NCI-H2171 treated with DMSO at 0.1 percent for 48 hours (cell line): ENCODE measurements around the gene DGCR2.
A peak's percentile ranks its signal among the peaks of the same experiment; 100 is the strongest.

Experiments used
- DNase-seq: peaks from one replicate; lab custom pipeline; 2025; lab: John Stamatoyannopoulos, UW

The DGCR2 gene

DNA sequence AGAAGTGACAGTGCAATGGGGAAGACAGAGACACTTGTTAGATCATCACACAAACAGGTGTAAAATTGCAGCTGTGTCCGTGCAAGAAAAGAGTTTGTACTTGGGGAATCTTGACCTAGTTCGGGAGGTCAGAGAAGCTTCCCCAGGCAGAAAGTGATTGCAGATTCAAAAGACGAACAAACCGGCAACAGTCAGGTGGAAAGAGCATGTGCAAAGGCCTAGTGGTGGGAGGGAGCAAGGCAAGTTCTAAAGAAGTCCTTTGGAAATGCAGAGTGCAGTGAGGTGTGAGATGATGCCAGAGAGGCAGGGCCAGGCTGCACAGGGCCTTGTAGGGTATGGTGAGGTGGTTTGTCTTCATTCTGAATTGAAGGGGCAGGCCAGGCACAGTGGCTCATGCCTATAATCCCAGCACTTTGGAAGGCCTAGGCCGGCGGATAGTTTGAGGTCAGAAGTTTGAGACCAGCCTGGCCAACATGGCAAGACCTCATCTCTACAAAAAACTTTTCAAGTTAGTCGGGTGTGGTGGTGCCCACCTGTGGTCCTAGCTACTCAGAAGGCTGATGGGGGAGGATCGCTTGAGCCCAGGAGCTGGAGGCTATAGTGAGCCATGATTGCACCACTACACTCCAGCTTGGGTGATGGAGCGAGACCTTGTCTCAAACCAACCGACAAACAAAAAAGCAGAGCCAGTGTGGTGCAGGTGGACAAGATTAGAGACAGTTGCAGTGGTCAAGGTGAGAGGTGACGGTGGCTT lies 24.2 kb upstream of the DGCR2 start:
- no peak for DNase-seq

GRCh38 chr22:19143967-19144400 lies 21.8 kb upstream of the DGCR2 start:
- no peak for DNase-seq

GRCh38 chr22:19143212-19143611 lies 21.0 kb upstream of the DGCR2 start:
- no peak for DNase-seq

DNA sequence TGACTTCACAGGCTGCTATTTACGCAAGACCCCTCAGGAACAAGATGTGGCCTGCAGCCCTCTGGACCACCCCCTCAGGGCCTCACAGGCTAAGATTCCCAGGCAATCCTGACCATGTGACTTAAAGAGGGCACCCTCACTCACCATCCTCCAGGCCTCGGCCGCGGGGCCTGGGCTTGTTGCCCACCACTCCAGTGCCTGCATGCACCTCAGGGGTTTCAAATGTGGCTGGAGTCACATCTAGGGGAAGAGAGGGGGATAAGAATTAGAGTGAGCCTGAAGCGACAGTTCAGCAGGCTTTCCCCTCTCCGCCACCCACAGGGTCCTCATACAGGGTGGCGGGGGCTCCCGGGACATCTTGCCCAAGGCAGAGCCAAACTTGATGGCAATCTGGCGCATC lies 20.2 kb upstream of the DGCR2 start:
- DNase-seq = no peak

DNA sequence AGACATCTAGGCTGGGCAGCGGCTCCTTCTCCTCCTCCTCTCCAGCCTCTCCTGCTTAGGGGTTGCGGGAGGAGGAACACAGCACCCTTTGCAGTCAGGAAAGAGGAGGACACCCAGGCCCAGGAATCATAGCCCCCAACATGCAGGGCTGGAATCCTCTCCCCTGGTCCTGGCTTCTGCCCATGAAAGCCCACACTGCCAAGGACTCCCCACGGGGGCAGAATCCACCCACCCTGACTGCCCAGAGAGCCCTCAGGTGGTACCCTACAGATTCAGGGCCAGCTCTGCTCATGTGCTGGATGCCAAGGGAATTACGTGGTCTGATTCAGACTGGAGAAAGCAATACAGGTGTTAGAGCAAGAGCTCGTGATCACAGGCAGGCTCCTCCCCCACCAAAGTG lies 17.8 kb upstream of the DGCR2 start:
- no peak for DNase-seq

DNA sequence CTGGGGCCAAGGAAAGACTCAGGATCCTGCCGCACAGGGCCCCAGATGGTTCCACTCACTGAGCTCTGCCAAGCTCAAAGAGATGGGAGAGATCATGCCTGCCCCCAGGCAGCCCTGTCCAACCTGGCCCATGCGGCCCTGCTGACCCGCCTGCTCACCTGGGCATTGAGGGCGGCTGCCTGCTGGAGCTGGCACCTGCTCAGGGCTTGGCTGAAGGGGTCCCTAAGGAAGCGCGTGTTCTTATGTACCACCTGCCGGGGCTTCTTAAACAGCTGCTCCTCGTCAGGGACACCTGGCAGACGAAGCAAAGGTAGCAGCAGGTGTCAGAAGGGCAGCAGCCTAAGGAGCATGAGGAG lies 16.8 kb upstream of the DGCR2 start:
- DNase-seq = peak; percentile 66

DNA sequence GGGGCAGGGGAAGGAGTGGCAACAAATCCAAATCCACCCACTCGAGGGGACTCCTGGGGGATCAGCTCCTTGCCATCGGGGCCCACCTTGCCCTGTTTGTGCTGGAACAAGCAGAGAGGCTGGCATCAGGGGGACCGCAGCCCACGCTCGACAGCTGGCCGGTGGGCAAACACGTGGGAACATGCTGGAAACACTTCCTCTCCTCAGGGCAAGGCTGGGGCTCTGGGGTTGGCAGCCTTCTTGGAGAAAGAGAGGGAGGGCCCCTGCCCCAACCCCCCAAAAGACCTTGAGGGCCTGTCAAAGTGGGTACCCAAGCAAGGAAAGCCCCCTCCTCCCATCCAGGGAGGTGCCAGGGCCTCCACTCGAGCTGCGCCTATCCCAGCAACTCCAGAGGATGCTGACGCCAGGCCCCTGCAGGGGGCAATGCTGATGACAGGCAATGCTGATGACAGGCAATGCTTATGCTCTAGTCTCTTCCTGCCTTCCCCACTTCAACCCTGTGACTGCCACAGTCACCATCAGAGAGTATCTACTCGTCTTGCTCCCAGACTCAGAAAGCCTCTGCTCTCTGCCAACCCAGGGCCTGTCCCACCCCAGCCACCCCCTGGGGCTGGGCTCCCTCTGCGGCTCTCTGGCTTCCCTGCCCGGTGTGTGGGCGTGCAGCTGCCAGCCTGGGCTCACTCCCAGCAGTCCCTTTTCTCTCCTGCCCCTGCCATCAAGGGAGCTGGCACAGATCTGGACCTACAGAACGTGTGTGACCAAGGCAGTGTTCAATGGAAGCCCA lies 16.2 kb upstream of the DGCR2 start:
- no peak for DNase-seq

DNA sequence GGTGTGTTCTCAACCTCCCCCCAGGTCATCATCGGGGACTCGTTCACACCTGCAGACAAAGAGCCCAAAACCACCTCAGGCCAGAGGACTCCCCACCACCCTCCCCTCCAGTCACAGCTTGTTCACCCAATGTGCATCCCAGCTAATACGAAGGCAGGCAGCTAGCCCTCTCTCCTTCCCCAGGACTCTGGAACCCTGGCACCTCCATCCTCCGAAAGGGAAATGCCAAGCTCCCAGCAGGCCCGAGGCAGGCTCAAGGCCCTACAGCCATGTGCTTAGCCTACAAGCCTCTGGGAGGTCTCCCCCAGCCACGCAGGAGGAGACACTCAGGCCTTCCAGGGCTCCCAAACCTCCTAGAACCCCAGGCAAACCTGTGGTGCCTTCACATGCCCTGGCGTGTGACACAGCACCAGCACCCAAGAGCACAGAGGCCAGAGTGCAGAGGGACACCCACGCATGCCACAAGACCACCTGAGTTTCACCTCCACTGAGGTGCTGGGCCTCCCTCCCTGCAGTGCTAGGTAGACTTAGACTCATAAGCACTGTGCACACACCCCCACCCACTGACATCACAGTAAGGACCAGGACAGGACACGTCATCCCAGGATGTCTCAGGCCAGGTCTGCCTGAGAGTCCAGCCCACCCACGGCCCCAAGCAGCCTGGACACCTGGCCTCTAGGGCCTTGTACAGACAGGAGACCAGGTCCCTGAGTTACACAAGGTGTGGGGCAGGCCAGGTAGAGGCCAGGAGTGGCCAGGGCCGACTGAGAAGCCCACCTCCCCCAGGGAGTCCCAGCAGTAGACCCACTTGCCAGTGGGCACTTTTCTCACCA lies 15.4 kb upstream of the DGCR2 start:
- no peak for DNase-seq

- DNase-seq = no peak
Observed at GRCh38 chr22:19136915-19137314, 14.7 kb upstream of the DGCR2 start.

GRCh38 chr22:19134874-19135273 lies 12.7 kb upstream of the DGCR2 start:
- DNase-seq = no peak

DNA sequence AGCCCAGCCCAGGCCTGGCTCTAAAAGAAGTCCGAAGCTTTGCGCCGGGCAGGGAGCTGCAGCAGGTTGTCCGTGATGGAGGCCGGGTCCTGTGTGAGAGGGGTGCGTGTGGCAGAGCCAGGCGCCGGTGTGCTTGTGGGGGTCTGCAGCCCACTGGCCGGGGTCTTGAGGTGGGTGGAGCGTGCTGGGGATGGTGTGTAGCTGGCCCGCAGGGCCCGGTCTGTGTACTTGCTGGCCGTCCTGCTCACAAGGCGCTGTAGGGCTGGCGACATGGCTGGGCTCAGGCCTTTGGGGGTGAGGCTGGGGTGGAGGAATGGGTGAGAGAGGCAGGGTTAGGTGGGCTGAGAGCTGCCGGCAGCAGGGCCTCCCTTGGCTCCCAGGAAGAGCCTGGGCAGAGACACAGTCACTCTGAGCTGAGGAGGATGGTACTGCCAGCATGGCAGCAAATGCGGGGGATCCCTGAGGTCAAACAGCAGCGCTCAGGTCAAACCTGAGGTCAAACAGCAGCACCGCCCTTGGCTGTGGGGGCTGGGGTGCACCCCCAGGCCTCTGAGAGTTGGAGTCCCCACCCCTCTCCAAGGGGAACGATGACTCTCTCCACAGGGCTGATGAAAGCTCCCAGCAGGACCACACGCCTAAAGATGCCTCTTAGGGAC lies 12.1 kb upstream of the DGCR2 start:
- DNase-seq = no peak

- no peak for DNase-seq
Observed at GRCh38 chr22:19133561-19133960, 11.3 kb upstream of the DGCR2 start.

DNA sequence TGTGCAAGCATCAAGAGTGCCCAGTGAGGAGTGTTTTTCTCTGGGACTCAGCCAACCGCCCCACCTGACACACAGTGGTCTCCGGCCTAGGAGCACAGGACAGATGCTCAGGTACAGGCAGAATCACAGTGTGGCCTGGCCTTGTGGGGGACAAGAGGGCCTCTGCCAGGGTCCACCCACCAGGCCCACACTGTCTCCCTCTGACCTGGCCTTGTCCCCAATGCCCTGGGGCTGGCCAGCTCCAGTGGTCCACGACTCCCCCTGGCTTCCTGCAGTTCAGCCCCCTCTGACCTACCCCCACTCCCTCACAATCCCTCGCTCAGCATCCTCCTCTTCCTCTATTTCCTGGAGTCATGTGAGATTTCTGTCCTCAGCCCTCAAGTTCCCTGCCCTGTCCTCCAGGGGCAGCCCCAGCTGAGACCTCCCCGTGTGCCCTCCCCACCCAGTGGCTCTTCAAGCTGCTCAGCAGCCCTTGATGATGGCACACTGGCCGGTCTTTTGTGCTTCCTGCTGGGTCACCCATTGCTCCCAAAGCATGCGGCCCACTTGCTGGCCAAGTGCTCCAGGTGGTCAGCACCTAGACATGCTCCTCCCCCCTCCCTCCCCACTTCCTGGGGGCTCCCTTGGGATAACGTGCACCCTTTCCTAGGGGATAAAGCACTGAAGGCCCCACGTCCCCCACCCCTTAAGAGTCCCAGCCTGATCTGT lies 10.6 kb upstream of the DGCR2 start:
- no peak for DNase-seq

DNA sequence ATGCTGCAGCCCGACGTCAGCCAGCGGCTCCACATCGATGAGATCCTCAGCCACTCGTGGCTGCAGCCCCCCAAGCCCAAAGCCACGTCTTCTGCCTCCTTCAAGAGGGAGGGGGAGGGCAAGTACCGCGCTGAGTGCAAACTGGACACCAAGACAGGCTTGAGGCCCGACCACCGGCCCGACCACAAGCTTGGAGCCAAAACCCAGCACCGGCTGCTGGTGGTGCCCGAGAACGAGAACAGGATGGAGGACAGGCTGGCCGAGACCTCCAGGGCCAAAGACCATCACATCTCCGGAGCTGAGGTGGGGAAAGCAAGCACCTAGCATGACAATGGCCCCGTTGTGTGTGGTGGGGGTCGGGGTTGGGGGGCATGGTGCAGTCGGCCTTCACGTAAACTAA lies 9.9 kb upstream of the DGCR2 start:
- DNase-seq = no peak

DNA sequence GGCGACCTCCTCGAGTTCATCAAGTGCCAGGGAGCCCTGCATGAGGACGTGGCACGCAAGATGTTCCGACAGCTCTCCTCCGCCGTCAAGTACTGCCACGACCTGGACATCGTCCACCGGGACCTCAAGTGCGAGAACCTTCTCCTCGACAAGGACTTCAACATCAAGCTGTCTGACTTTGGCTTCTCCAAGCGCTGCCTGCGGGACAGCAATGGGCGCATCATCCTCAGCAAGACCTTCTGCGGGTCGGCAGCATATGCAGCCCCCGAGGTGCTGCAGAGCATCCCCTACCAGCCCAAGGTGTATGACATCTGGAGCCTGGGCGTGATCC lies 9.4 kb upstream of the DGCR2 start:
- DNase-seq = no peak

DNA sequence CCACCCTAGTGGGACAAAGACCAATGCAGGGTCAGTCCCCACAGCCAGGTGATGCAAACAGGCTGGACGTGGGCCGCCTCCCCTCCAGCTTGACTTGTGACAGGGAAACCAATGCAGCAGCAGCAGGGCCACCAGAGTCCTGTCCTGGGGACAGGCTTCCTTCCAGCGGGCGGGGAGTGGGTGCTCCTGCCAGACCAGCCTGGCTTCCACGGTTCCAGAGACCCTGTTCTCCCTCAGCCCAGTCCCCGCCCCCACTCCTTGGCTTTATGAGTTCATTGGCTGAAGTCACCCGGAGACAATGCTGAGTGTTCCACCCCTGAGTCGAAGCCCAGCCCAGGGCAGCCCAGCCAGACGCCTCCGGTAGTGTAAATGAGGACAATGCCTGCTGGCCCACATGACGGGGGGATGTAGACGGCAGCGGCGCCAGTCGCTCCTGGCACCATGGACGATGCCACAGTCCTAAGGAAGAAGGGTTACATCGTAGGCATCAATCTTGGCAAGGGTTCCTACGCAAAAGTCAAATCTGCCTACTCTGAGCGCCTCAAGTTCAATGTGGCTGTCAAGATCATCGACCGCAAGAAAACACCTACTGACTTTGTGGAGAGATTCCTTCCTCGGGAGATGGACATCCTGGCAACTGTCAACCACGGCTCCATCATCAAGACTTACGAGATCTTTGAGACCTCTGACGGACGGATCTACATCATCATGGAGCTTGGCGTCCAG lies 8.9 kb upstream of the DGCR2 start, which contains the start of gene TSSK2:
TSSK2 (plus strand) TSS at position 350 of the 726 bp plus-strand sequence; CDS start at position 442, 92 bp downstream.
- no peak for DNase-seq

DNA sequence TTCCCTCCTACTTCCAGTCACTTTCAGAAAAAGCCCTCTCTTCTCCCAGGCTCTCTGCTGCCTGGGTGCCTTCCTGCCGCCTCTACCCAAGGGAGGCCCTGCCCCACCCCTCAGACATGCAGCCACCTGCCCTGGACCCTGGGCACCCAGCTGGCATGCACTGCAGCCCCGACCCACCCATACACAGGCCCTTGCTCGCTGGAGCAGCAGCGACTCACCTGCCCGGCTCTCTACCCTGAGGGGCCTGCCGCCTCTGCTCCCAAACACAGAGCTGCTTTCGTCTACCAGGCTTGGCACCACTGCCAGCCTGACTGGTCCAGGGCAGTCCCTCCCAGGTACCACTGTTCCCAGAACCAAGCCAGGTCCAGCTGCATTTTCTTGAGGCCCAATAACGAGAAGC lies 7.7 kb upstream of the DGCR2 start:
- DNase-seq = peak; percentile 50

- no peak for DNase-seq
Observed at GRCh38 chr22:19128946-19129727, 6.9 kb upstream of the DGCR2 start.

- no peak for DNase-seq
Observed at GRCh38 chr22:19128009-19128401, 5.8 kb upstream of the DGCR2 start.
